RWPE1 (cell line): ENCODE data around the gene PFKFB2.

Source experiments
- CTCF ChIA-PET: fragments of 350-600 bp; sonication (Branson Sonifier 250); formaldehyde crosslinking; extraction: SDS; loops from one replicate; lab custom pipeline; 2021; lab: Yijun Ruan, JAX
- POLR2A ChIA-PET: fragments of 400-600 bp; formaldehyde crosslinking; extraction: SDS; loops from one replicate; lab custom pipeline; 2020; ENCODE audit warnings: antibody characterized with exemption; ENCODE audit not compliant: low non-redundant PET; lab: Yijun Ruan, JAX
- DNase-seq: peaks from one replicate; pipeline ENCODE4 v3.0.0; 2012; ENCODE audit warnings: low spot score
- H3K27ac ChIP-seq: fragments of 450-650 bp; 2 replicates; pipeline ENCODE4 v1.5.1; 2017
- TF ChIP-seq, protein P1 (sequence below): fragments of 450-650 bp; conservative IDR thresholded peaks from 2 replicates; pipeline ENCODE4 v1.5.1; 2017; ENCODE audit warnings: low read depth, mild to moderate bottlenecking

The PFKFB2 gene

DNA sequence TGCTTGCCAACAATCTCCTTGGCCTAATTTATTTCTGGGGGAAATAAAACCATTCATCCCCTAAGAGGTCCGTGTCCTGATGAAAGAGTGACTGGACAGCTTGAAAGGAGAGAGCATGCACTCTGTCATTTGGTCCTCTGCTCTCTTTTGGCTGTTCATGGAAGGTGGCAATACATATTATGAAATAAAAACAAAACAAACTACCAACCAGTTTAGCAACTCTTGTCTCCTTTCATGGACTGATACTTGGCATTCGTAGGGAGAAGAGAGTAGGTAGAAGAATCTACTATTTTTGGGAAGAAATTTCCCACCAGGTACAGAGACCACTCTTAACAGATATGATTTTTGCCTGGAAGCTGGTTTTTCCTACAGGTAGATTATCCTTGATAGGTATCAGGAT, 19.8 kb upstream of the PFKFB2 start:
- TF ChIP-seq, protein P1, sequence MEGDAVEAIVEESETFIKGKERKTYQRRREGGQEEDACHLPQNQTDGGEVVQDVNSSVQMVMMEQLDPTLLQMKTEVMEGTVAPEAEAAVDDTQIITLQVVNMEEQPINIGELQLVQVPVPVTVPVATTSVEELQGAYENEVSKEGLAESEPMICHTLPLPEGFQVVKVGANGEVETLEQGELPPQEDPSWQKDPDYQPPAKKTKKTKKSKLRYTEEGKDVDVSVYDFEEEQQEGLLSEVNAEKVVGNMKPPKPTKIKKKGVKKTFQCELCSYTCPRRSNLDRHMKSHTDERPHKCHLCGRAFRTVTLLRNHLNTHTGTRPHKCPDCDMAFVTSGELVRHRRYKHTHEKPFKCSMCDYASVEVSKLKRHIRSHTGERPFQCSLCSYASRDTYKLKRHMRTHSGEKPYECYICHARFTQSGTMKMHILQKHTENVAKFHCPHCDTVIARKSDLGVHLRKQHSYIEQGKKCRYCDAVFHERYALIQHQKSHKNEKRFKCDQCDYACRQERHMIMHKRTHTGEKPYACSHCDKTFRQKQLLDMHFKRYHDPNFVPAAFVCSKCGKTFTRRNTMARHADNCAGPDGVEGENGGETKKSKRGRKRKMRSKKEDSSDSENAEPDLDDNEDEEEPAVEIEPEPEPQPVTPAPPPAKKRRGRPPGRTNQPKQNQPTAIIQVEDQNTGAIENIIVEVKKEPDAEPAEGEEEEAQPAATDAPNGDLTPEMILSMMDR, result no peak
- DNase-seq, result no peak
- POLR2A ChIA-PET, result interaction anchor here (1.1 to 1.5 kb wide), 2 partner anchors 20 to 41 kb away, joined by 3 to 8 read pairs; partner anchors contain the start of gene PFKFB2
- CTCF ChIA-PET, result interaction anchor here (0.6 to 1.4 kb wide), 4 partner anchors 16 to 571 kb away, joined by 3 to 5 read pairs (median 4); no protein-coding TSS in a partner anchor
- H3K27ac ChIP-seq, result no peak overlapping the region

DNA sequence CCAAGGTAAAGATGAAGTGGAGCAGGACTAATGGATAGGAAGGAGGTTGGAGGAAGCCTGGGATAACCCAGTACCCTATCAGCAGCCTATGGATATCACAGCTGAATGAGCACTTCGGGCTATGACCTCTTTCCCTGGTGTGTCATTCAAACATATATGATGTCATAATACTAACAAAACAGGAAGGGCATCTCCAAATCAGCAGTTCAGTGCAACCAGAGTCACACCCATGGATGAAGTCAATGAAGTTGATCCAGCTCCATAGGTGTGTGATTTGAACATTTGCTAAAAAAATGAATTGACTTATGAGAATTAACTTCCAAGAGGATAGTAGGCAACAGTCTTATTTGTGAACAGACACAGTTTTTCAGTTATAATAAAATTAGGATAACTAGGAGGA, 18.9 kb upstream of the PFKFB2 start:
- no peak for DNase-seq
- TF ChIP-seq, protein P1, result no peak
- POLR2A ChIA-PET, result no interaction called here

DNA sequence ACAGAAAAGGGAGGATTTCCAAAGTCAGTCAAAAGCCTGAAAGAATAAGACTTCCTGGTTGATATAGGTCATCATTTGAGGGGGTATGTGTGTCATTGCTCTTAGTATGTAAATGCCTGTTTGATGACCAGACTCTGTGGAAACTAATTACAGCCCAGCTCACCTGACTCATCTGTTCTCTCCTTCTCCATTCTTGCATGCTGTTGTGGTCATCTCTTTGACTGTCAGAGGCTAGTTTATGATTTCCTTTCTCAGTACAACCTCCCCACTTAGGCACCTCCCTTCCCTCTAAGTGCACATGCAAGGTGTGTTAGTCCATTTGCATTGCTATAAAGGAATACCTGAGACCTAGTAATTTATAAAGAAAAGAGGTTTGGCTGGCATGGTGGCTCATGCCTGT, 18.1 kb upstream of the PFKFB2 start:
- CTCF ChIA-PET, result no interaction called here
- TF ChIP-seq, protein P1, result no peak
- DNase-seq, result peak; percentile 92
- H3K27ac ChIP-seq, result no peak overlapping the region
- POLR2A ChIA-PET, result no interaction called here

More for the DNA sequence above, 18.9 kb upstream of the PFKFB2 start:
- CTCF ChIA-PET, result interaction anchor here (0.7 to 1.4 kb wide), 3 partner anchors 15 to 26 kb away, joined by 3 to 5 read pairs (median 3); no protein-coding TSS in a partner anchor
- no peak overlapping the region for H3K27ac ChIP-seq

DNA sequence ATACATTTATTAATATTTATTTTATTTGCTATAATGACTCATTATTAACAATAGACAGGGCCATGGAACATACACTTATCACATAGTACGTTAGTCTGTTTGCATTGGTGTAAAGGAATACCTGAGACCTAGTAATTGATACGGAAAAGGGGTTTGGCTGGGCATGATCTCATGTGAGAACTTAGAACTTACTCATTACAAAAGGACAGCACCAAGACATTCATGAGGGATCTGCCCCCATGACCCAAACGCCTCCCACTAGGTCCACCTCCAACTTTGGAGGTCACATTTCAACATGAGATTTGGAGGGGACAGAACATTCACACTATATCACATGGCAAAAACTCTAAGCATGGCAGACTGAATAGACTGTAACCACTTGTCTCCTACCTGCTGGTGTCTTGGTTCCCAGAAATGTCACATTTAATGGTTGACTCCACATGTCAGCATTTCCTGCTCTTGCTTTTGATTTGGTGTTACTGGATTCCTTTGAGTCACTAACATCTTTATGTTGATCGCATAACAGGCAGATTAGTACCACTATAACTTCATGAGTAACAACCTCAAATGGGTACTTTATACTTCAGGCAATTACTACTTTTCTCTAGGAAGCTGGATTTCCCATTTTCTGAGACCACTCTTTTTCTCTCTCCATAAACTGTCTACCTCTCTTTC, 17.1 kb upstream of the PFKFB2 start:
- ChIA-PET POLR2A (interaction anchor here (0.6 kb wide), 1 partner anchor 17 kb away, joined by 3 read pairs; the partner anchor contains the start of gene PFKFB2), CTCF (interaction anchor here (0.6 to 1.6 kb wide), 2 partner anchors 14 to 429 kb away, joined by 3 to 8 read pairs; no protein-coding TSS in a partner anchor)
- TF ChIP-seq, protein P1, result no peak
- no peak for DNase-seq
- no peak overlapping the region for H3K27ac ChIP-seq

DNA sequence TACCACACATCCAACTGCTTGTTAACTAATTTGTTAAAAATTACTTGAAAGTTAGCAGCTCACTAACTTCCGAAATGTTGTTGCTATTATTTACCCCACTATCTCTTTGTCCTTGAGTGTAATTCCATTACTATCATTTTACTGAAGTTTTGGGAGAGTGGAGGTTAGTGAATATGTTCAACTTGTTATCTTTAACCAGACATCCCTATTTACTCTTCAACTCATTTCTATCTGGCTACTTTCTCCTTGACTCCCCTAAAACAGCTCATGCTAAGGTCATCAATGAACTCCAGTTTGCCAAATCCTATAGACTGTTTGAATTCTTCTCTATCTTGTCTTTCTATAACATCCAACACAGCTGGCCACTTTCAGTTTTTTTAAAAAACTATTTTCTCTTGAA, 16.2 kb upstream of the PFKFB2 start:
- TF ChIP-seq, protein P1, result no peak
- POLR2A ChIA-PET, result interaction anchor here (0.6 kb wide), 1 partner anchor 16 kb away, joined by 3 read pairs; the partner anchor contains the start of gene PFKFB2
- CTCF ChIA-PET, result interaction anchor here (1.0 to 1.6 kb wide), 2 partner anchors 13 to 228 kb away, joined by 3 to 8 read pairs; no protein-coding TSS in a partner anchor
- no peak for DNase-seq
- no peak overlapping the region for H3K27ac ChIP-seq

DNA sequence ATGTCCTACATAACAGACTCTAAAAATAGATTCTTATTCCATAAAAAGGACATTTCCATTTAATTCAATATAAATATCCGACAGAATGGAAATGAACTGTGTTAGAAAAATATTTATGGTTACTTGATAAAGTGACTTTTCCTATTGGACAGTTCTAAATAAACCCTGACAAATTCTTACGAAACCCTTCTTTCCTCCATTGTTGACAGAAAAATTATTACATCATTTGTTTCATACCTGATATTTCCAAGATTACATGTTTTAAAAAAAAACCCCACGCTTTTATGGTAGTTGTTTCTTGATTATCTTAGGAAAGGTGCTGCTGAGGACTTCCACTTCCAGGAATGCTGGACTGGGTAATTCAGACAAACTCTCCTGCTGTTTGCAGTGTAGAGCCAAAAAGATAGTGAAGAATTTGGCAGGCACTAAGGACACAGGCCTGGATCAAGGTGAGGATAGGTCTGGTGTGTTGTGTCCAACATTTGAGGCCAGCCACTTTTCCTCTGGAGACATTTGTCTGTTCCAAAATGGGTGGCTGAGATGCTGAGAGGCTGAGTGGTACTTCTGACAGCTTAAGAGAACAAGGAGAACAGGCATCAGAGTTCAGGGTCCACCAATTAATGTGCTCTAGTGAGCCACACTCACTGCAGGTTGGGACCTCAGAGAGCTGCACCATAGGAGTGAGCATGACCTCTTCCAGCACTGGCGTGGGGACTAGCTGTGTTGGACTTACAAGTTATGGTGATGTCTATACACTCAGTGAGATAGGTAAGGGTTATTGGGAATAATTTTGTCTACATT, 13.5 kb upstream of the PFKFB2 start:
- ChIA-PET POLR2A (no interaction called here), CTCF (interaction anchor here (0.7 kb wide), 1 partner anchor 128 kb away, joined by 6 read pairs; no protein-coding TSS in a partner anchor)
- TF ChIP-seq, protein P1, result no peak
- DNase-seq, result no peak
- no peak overlapping the region for H3K27ac ChIP-seq
